CD14-positive monocyte (primary cell): ENCODE results near the gene MEP1A. TPM values are rescaled to one million over a fixed set of nuclear protein-coding genes. Genes with fewer than 3 reads are reported as not detected.
"Not testable (repeated sequence)": the region's sequence is repeated elsewhere in the genome, so short reads cannot be mapped to it uniquely, and the experiment has no call there.

Source experiments
- DNase-seq, 3 donors: peaks; one replicate each; pipeline ENCODE4 v3.0.0-alpha.2; 2011 to 2022
- H2AFZ ChIP-seq: 2 replicates; pipeline ENCODE4 v1.6.0; 2012; ENCODE audit warnings: mild to moderate bottlenecking, low read depth, low read length, inconsistent platforms; ENCODE audit not compliant: insufficient read depth, poor library complexity, severe bottlenecking
- H3K27ac ChIP-seq, 2 donors: 1 replicate in 1 of 2; 2 replicates in 1 of 2; pipeline ENCODE4 v1.5.1; 2012 to 2013; ENCODE audit warnings: low read length in 2 of 2, control low read depth in 1 of 2, inconsistent platforms in 1 of 2, low read depth in 1 of 2, mild to moderate bottlenecking in 1 of 2
- H3K27me3 ChIP-seq, 2 donors: one replicate each; pipeline versions ENCODE4 v1.6.0 to v1.6.1; 2011 to 2013; ENCODE audit warnings: low read length in 2 of 2; ENCODE audit not compliant: control insufficient read depth in 2 of 2, insufficient read depth in 2 of 2
- H3K36me3 ChIP-seq, 2 donors: replicated peaks in 1 of 2; 1 replicate in 1 of 2; 2 replicates in 1 of 2; pipeline versions ENCODE4 v1.5.1 to v1.6.1; 2012 to 2013; ENCODE audit warnings: low read length in 2 of 2, control low read depth in 1 of 2, inconsistent platforms in 1 of 2, mild to moderate bottlenecking in 1 of 2; ENCODE audit not compliant: insufficient read depth in 2 of 2, control insufficient read depth in 1 of 2
- H3K4me1 ChIP-seq, 2 donors: 1 replicate in 1 of 2; 2 replicates in 1 of 2; pipeline versions ENCODE4 v1.5.1 to v1.6.1; 2012 to 2013; ENCODE audit warnings: low read length in 2 of 2, control low read depth in 1 of 2, inconsistent platforms in 1 of 2, mild to moderate bottlenecking in 1 of 2, moderate library complexity in 1 of 2; ENCODE audit not compliant: insufficient read depth in 2 of 2, control insufficient read depth in 1 of 2
- H3K4me2 ChIP-seq: replicated peaks from 2 replicates; pipeline ENCODE3; 2012; ENCODE audit warnings: low read length, moderate library complexity, mild to moderate bottlenecking; ENCODE audit not compliant: poor library complexity, severe bottlenecking; ENCODE audit errors: extremely low read depth
- H3K4me3 ChIP-seq, 3 experiments: fragments of 200-600 bp in 1 of 3; sonication (generic) in 1 of 3; replicated peaks in 1 of 3; 1 replicate in 2 of 3; 2 replicates in 1 of 3; pipeline ENCODE4 v1.5.1; 2011 to 2013; ENCODE audit warnings: low read length in 3 of 3, mild to moderate bottlenecking in 3 of 3, control low read depth in 2 of 3, low read depth in 2 of 3, inconsistent platforms in 1 of 3, moderate library complexity in 1 of 3
- H3K79me2 ChIP-seq: 2 replicates; pipeline ENCODE4 v1.6.0; 2012; ENCODE audit warnings: mild to moderate bottlenecking, control low read depth, inconsistent platforms, low read length, moderate library complexity; ENCODE audit not compliant: insufficient read depth
- H3K9ac ChIP-seq: 2 replicates; pipeline ENCODE4 v1.6.0; 2017; ENCODE audit warnings: low read length, mild to moderate bottlenecking; ENCODE audit not compliant: insufficient read depth, poor library complexity, severe bottlenecking
- H3K9me3 ChIP-seq, 2 donors: replicated peaks in 1 of 2; 1 replicate in 1 of 2; 2 replicates in 1 of 2; pipeline versions ENCODE4 v1.5.1 to v1.6.1; 2012 to 2013; ENCODE audit warnings: low read length in 2 of 2, control low read depth in 1 of 2; ENCODE audit not compliant: control insufficient read depth in 1 of 2, insufficient read depth in 1 of 2
- H4K20me1 ChIP-seq: 2 replicates; pipeline ENCODE4 v1.6.0; 2012; ENCODE audit warnings: mild to moderate bottlenecking, low read length, control low read depth, moderate library complexity; ENCODE audit not compliant: insufficient read depth
- H3K27ac Mint-ChIP-seq, 7 donors: one replicate each; pipeline ENCODE4 v1.8.0; 2020; ENCODE audit warnings: mild to moderate bottlenecking in 7 of 7, mixed read lengths in 7 of 7, moderate library complexity in 6 of 7, inconsistent platforms in 2 of 7
- H3K27me3 Mint-ChIP-seq, 3 donors: one replicate each; pipeline ENCODE4 v1.8.0; 2021 to 2022; ENCODE audit warnings: low read depth in 3 of 3, mild to moderate bottlenecking in 3 of 3, mixed read lengths in 3 of 3, moderate library complexity in 3 of 3, inconsistent platforms in 1 of 3
- H3K36me3 Mint-ChIP-seq, 2 donors: one replicate each; pipeline ENCODE4 v1.8.0; 2020; ENCODE audit warnings: mixed read lengths in 2 of 2, inconsistent platforms in 1 of 2, mild to moderate bottlenecking in 1 of 2
- H3K4me1 Mint-ChIP-seq: one replicate; pipeline ENCODE4 v1.8.0; 2020; ENCODE audit warnings: mild to moderate bottlenecking, mixed read lengths
- H3K4me3 Mint-ChIP-seq, 2 donors: one replicate each; pipeline ENCODE4 v1.8.0; 2020; ENCODE audit warnings: mild to moderate bottlenecking in 2 of 2, mixed read lengths in 2 of 2, moderate library complexity in 1 of 2
- H3K9me3 Mint-ChIP-seq, 7 donors: one replicate each; pipeline ENCODE4 v1.8.0; 2020 to 2022; ENCODE audit warnings: mixed read lengths in 7 of 7, mild to moderate bottlenecking in 6 of 7, moderate library complexity in 6 of 7, inconsistent platforms in 2 of 7
- CTCF ChIP-seq: fragments of 200-600 bp; IDR thresholded peaks from one replicate; pipeline ENCODE4 v1.8.0; 2022; ENCODE audit warnings: antibody characterized with exemption, mild to moderate bottlenecking
- WGBS: methylation state at CpG from one replicate; pipeline ENCODE4 v1.1.5; 2013; ENCODE audit warnings: missing lambda C conversion rate; ENCODE audit not compliant: insufficient coverage; 5-methylcytosine and 5-hydroxymethylcytosine counted together
- intact Hi-C, 2 donors: fragments of 100-400 bp; cut with micrococcal nuclease; formaldehyde crosslinking; loops; one replicate each; pipeline versions ENCODE4 v1.15.0 to v1.15.1; 2023
- polyA plus RNA-seq, 3 donors: library from polyadenylated mRNA; depleted of rRNA in 1 of 3; unstranded in 2 of 3; stranded (reverse) in 1 of 3; fragments of 300-500 nt in 2 of 3; fragments of >200 nt in 1 of 3; fragmentation: Illumina TruSeq in 2 of 3; gene quantifications; 1 replicate in 2 of 3; 2 replicates in 1 of 3; pipeline ENCODE4 v1.2.3, GENCODE V29; 2012 to 2021

MEP1A gene
- polyA plus RNA-seq, 3 donors: 0.05 to 0.10 (median 0.07) TPM

GRCh38 chr6:46849361-46849690 is 56.1 kb downstream of the MEP1A start:
- H3K9me3 ChIP-seq: no peaks in the 10 kb centered on the region
- Mint-ChIP-seq H3K9me3 (peaks cover 0 to 4% (median 1%) of the 10 kb centered on the region in 7 donors), H3K27ac (no peak overlapping the region), H3K4me1 (peaks cover 12% of the 10 kb centered on the region), H3K36me3 (no peaks in the 10 kb centered on the region), H3K27me3 (peaks cover 0 to 6% (median 2%) of the 10 kb centered on the region in 3 donors), H3K4me3 (peak overlapping the region in 1 of 2 donors; percentile 87)
- H3K4me2 ChIP-seq: no peak overlapping the region
- H3K79me2 ChIP-seq: no peaks in the 10 kb centered on the region
- H4K20me1 ChIP-seq: no peaks in the 10 kb centered on the region
- no peak overlapping the region for H3K27ac ChIP-seq
- H3K4me1 ChIP-seq: peaks cover 5 to 7% of the 10 kb centered on the region in 2 donors
- WGBS: 81% methylated on average over 4 of the region's 5 CpGs
- H3K9ac ChIP-seq: no peak overlapping the region
- H3K4me3 ChIP-seq: no peak overlapping the region
- H2AFZ ChIP-seq: peak overlapping the region; percentile 63
- no peak for TF ChIP-seq CTCF
- H3K36me3 ChIP-seq: no peaks in the 10 kb centered on the region
- intact Hi-C loops: loop anchor here in 1 of 2 donors (5.0 kb wide), 1 partner anchor 198 kb away; no protein-coding TSS in a partner anchor
- DNase-seq: no peak
- H3K27me3 ChIP-seq: no peaks in the 10 kb centered on the region

GRCh38 chr6:46850792-46851191 is 57.6 kb downstream of the MEP1A start:
- no peak for TF ChIP-seq CTCF
- peaks cover 5 to 7% of the 10 kb centered on the region in 2 donors for H3K4me1 ChIP-seq
- peaks cover 12% of the 10 kb centered on the region for H3K4me1 Mint-ChIP-seq
- 100% methylated on average over 1 of the region's 2 CpGs for WGBS
- H3K4me3 ChIP-seq: no peak overlapping the region
- H3K79me2 ChIP-seq: no peaks in the 10 kb centered on the region
- no peak overlapping the region for H3K27ac ChIP-seq
- H3K4me2 ChIP-seq: no peak overlapping the region
- no peaks in the 10 kb centered on the region for H3K36me3 Mint-ChIP-seq
- no peaks in the 10 kb centered on the region for H3K9me3 ChIP-seq
- no peak for DNase-seq
- no peaks in the 10 kb centered on the region for H3K36me3 ChIP-seq
- no peak overlapping the region for H3K27ac Mint-ChIP-seq
- H3K27me3 Mint-ChIP-seq: peaks cover 0 to 6% (median 2%) of the 10 kb centered on the region in 3 donors
- intact Hi-C loops: loop anchor here in 1 of 2 donors (10.0 kb wide), 1 partner anchor 454 kb away; the partner anchor contains the start of gene TNFRSF21
- H3K4me3 Mint-ChIP-seq: no peak overlapping the region
- H2AFZ ChIP-seq: no peak overlapping the region
- no peaks in the 10 kb centered on the region for H3K27me3 ChIP-seq
- H3K9ac ChIP-seq: no peak overlapping the region
- no peaks in the 10 kb centered on the region for H3K9me3 Mint-ChIP-seq
- H4K20me1 ChIP-seq: no peaks in the 10 kb centered on the region

GRCh38 chr6:46851576-46851975 is 58.4 kb downstream of the MEP1A start:
- intact Hi-C loops: loop anchor here in 1 of 2 donors (10.0 kb wide), 1 partner anchor 453 kb away; the partner anchor contains the start of gene TNFRSF21
- 75% methylated on average over 1 of the region's 4 CpGs for WGBS
- H3K27ac Mint-ChIP-seq, H3K79me2 ChIP-seq, H2AFZ ChIP-seq, H3K9me3 Mint-ChIP-seq, H3K27ac ChIP-seq, H3K27me3 Mint-ChIP-seq, H3K9ac ChIP-seq, H3K36me3 ChIP-seq, H3K4me3 ChIP-seq, H3K4me3 Mint-ChIP-seq, H4K20me1 ChIP-seq, DNase-seq, H3K9me3 ChIP-seq, H3K4me1 ChIP-seq, H3K27me3 ChIP-seq, H3K36me3 Mint-ChIP-seq, H3K4me2 ChIP-seq: not testable (repeated sequence)
- peaks cover 12% of the 10 kb centered on the region for H3K4me1 Mint-ChIP-seq
